Endodermal cell (in vitro differentiated cells): ENCODE data around the gene NINJ2. TPM values are rescaled to one million over a fixed set of nuclear protein-coding genes. Genes with fewer than 3 reads are reported as not detected.
A peak's percentile ranks its signal among the peaks of the same experiment; 100 is the strongest.

ENCODE experiments used
- DNase-seq: peaks from one replicate; pipeline ENCODE4 v3.0.0-alpha.2; 2017
- H3K27ac ChIP-seq: 2 replicates; pipeline ENCODE4 v1.5.1; 2013; ENCODE audit warnings: mild to moderate bottlenecking, low read depth, low read length, moderate library complexity
- H3K27me3 ChIP-seq: 2 replicates; pipeline ENCODE4 v1.6.1; 2013; ENCODE audit warnings: mild to moderate bottlenecking, low read length, moderate library complexity; ENCODE audit not compliant: insufficient read depth, control insufficient read depth, poor library complexity, severe bottlenecking
- H3K36me3 ChIP-seq: 2 replicates; pipeline ENCODE4 v1.7.0; 2013; ENCODE audit warnings: mild to moderate bottlenecking, low read length, moderate library complexity; ENCODE audit not compliant: control insufficient read depth, insufficient read depth
- H3K4me1 ChIP-seq: one replicate; pipeline ENCODE4 v1.7.0; 2013; ENCODE audit warnings: low read length; ENCODE audit not compliant: control insufficient read depth, insufficient read depth
- H3K4me3 ChIP-seq: 2 replicates; pipeline ENCODE4 v1.5.1; 2013; ENCODE audit warnings: mild to moderate bottlenecking, low read length, moderate library complexity
- H3K9ac ChIP-seq: 2 replicates; pipeline ENCODE4 v1.6.1; 2013; ENCODE audit warnings: mild to moderate bottlenecking, low read length, moderate library complexity; ENCODE audit not compliant: poor library complexity, severe bottlenecking; ENCODE audit errors: extremely low read depth
- H3K9me3 ChIP-seq: 2 replicates; pipeline ENCODE4 v1.6.1; 2013; ENCODE audit warnings: mild to moderate bottlenecking, low read length, moderate library complexity; ENCODE audit not compliant: control insufficient read depth
- H3K27ac Mint-ChIP-seq: 2 replicates; pipeline ENCODE4 v1.8.0; 2020; ENCODE audit warnings: mixed read lengths
- H3K27me3 Mint-ChIP-seq: 2 replicates; pipeline ENCODE4 v1.8.0; 2021; ENCODE audit warnings: mild to moderate bottlenecking, mixed read lengths; ENCODE audit not compliant: insufficient read depth
- H3K36me3 Mint-ChIP-seq: 2 replicates; pipeline ENCODE4 v1.8.0; 2020; ENCODE audit warnings: low read depth, mixed read lengths
- H3K4me1 Mint-ChIP-seq: 2 replicates; pipeline ENCODE4 v1.8.0; 2020; ENCODE audit warnings: mixed read lengths
- H3K4me3 Mint-ChIP-seq: 2 replicates; pipeline ENCODE4 v1.8.0; 2020; ENCODE audit warnings: mild to moderate bottlenecking, moderate library complexity, mixed read lengths
- H3K9me3 Mint-ChIP-seq: 2 replicates; pipeline ENCODE4 v1.8.0; 2020; ENCODE audit warnings: mild to moderate bottlenecking, mixed read lengths
- CTCF ChIP-seq: fragments of 200-600 bp; sonication (generic); conservative IDR thresholded peaks from 2 replicates; pipeline ENCODE4 v1.5.0; 2021; ENCODE audit warnings: antibody characterized with exemption, mild to moderate bottlenecking
- WGBS, 2 experiments: methylation state at CpG; one replicate each; pipeline versions ENCODE4 v1.1.5 to v1.1.7; 2013; ENCODE audit warnings: missing lambda C conversion rate in 2 of 2, mixed read lengths in 1 of 2; ENCODE audit not compliant: insufficient coverage in 1 of 2, insufficient read length in 1 of 2; 5-methylcytosine and 5-hydroxymethylcytosine counted together
- total RNA-seq, 2 donors: library from RNA; stranded (reverse); fragmentation: NEBNext Ultra II Directional in 1 of 2; extraction: Animal tissue kit (Norgen Biotek cat#: 25700) in 1 of 2; gene quantifications; 2 replicates in 1 of 2; 3 replicates in 1 of 2; pipeline ENCODE4 v1.2.1, GENCODE V29; 2021

NINJ2 gene
- total RNA-seq, 2 donors from 2014 or later = 0.73 to 5.1 TPM

- WGBS, 2 experiments = 79 to 82% methylated on average over 2 of the region's 2 CpGs
- Histone ChIP-seq H3K4me3 (no peak overlapping the region), H3K27me3 (no peaks in the 10 kb centered on the region), H3K9me3 (no peaks in the 10 kb centered on the region), H3K36me3 (no peaks in the 10 kb centered on the region), H3K4me1 (peaks cover 12% of the 10 kb centered on the region), H3K9ac (no peak overlapping the region), H3K27ac (no peak overlapping the region)
- DNase-seq = no peak
- H3K9me3 Mint-ChIP-seq = no peaks in the 10 kb centered on the region
- H3K36me3 Mint-ChIP-seq = peaks cover 6% of the 10 kb centered on the region
- no peak overlapping the region for H3K4me3 Mint-ChIP-seq
- H3K27ac Mint-ChIP-seq = peak overlapping the region; percentile 23
- no peak for TF ChIP-seq CTCF
- no peaks in the 10 kb centered on the region for H3K27me3 Mint-ChIP-seq
- H3K4me1 Mint-ChIP-seq = peaks cover 54% of the 10 kb centered on the region
Observed at GRCh38 chr12:520119-520518, 143.1 kb downstream of the NINJ2 start.

GRCh38 chr12:517538-517937 lies 145.7 kb downstream of the NINJ2 start:
- H3K4me3 Mint-ChIP-seq = no peak overlapping the region
- no peak for DNase-seq
- WGBS, 2 experiments = 90 to 100% methylated on average over 1 to 3 of the region's 3 CpGs
- Histone ChIP-seq H3K36me3 (no peaks in the 10 kb centered on the region), H3K9ac (no peak overlapping the region), H3K4me1 (peaks cover 6% of the 10 kb centered on the region), H3K9me3 (no peaks in the 10 kb centered on the region), H3K27ac (no peak overlapping the region), H3K27me3 (no peaks in the 10 kb centered on the region), H3K4me3 (no peak overlapping the region)
- no peak for TF ChIP-seq CTCF
- peaks cover 48% of the 10 kb centered on the region for H3K4me1 Mint-ChIP-seq
- no peak overlapping the region for H3K27ac Mint-ChIP-seq
- H3K27me3 Mint-ChIP-seq = no peaks in the 10 kb centered on the region
- H3K9me3 Mint-ChIP-seq = peaks cover 14% of the 10 kb centered on the region
- H3K36me3 Mint-ChIP-seq = peaks cover 13% of the 10 kb centered on the region

Other genes starting within 250 kb of the NINJ2 start
- 100 to 1,000 TPM in 1 of 2 donors, 10 to 100 TPM in 1; 61.5 to 155 TPM for gene B4GALNT3, start 203.5 kb downstream of the NINJ2 start, total RNA-seq
- gene WNK1, start 89.1 kb upstream of the NINJ2 start, total RNA-seq = 100 to 1,000 TPM; 199 to 412 TPM